Cardiac atrium fibroblast (primary cell): ENCODE results near the gene CLDN3. TPM values are rescaled to one million over a fixed set of nuclear protein-coding genes. Genes with fewer than 3 reads are reported as not detected.

Experiments used
- total RNA-seq: library from RNA; depleted of rRNA; stranded (reverse); fragments of >200 nt; gene quantifications from 2 replicates; pipeline ENCODE4 v1.2.3, GENCODE V29; 2015

CLDN3 gene
- total RNA-seq, result not detected in 2 replicates

GRCh38 chr7:73770002-73770859 lies at the start of gene CLDN3:
CLDN3 (minus strand) TSS chr7:73770270; CDS start chr7:73770049, 221 bp downstream.

GRCh38 chr7:73738612-73739386 lies 31.3 kb downstream of the CLDN3 start, which contains the start of gene ABHD11:
ABHD11 (minus strand) TSS chr7:73738802; CDS start chr7:73738770, 32 bp downstream.

Other genes with a start within 250 kb of the CLDN3 start
- gene BAZ1B, start 248.0 kb downstream of the CLDN3 start, total RNA-seq, result 24.2 and 33.5 TPM in 2 replicates
- gene BCL7B, start 212.6 kb downstream of the CLDN3 start, total RNA-seq, result 33.2 and 43.3 TPM in 2 replicates
- gene TBL2, start 191.7 kb downstream of the CLDN3 start, total RNA-seq, result 77.8 and 122 TPM in 2 replicates
- 1.5 TPM in 1 of 2 replicates, not detected in the other for gene MLXIPL, start 145.7 kb downstream of the CLDN3 start, total RNA-seq
- gene VPS37D, start 102.4 kb downstream of the CLDN3 start, total RNA-seq, result 2.8 and 3.6 TPM in 2 replicates
- gene DNAJC30, start 86.8 kb downstream of the CLDN3 start, total RNA-seq, result 4.1 and 4.7 TPM in 2 replicates
- gene BUD23, start 86.7 kb downstream of the CLDN3 start, total RNA-seq, result 65.6 and 67.5 TPM in 2 replicates
- gene STX1A, start 50.6 kb downstream of the CLDN3 start, total RNA-seq, result 11.2 and 14.8 TPM in 2 replicates
- 8.9 and 9.4 TPM in 2 replicates for gene ABHD11, start 31.5 kb downstream of the CLDN3 start, total RNA-seq
- gene CLDN4, start 60.7 kb upstream of the CLDN3 start, total RNA-seq, result under 0.01 TPM in 1 of 2 replicates, not detected in the other
- 2.1 and 4.5 TPM in 2 replicates for gene METTL27, start 72.2 kb upstream of the CLDN3 start, total RNA-seq
- not detected in 2 replicates for gene TMEM270, start 90.9 kb upstream of the CLDN3 start, total RNA-seq